GM12892 (cell line): ENCODE measurements around the gene ZNF407.

Source experiments
- DNase-seq: peaks from one replicate; pipeline ENCODE4 v3.0.0; 2011; ENCODE audit not compliant: insufficient read length
- FAIRE-seq: peaks from 2 replicates; lab custom pipeline; 2011; peaks lifted over from hg19 to GRCh38; lab: Jason Lieb, UNC
- POLR2A ChIP-seq: IDR thresholded peaks from 2 replicates; pipeline ENCODE4 v1.6.1; 2011; ENCODE audit warnings: low read depth, low read length, control low read depth
- POLR2AphosphoS5 ChIP-seq: IDR thresholded peaks from 2 replicates; pipeline ENCODE4 v1.6.1; 2011; ENCODE audit warnings: low read depth, low read length, control low read depth
- TAF1 ChIP-seq: IDR thresholded peaks from 2 replicates; pipeline ENCODE4 v1.6.1; 2011; ENCODE audit warnings: low read depth, mild to moderate bottlenecking, control low read depth, low read length, borderline replicate concordance

Gene ZNF407

GRCh38 chr18:74590671-74591070 is 7.0 kb upstream of the ZNF407 start:
- FAIRE-seq = no peak
- DNase-seq = no peak
- no peak for TF ChIP-seq TAF1
- no peak for TF ChIP-seq POLR2A
- TF ChIP-seq POLR2AphosphoS5 = no peak

- DNase-seq = no peak
- TF ChIP-seq POLR2A (no peak), POLR2AphosphoS5 (no peak), TAF1 (no peak)
- FAIRE-seq = no peak
These were observed 2.2 kb upstream of the ZNF407 start for GRCh38 chr18:74595431-74595830.

DNA sequence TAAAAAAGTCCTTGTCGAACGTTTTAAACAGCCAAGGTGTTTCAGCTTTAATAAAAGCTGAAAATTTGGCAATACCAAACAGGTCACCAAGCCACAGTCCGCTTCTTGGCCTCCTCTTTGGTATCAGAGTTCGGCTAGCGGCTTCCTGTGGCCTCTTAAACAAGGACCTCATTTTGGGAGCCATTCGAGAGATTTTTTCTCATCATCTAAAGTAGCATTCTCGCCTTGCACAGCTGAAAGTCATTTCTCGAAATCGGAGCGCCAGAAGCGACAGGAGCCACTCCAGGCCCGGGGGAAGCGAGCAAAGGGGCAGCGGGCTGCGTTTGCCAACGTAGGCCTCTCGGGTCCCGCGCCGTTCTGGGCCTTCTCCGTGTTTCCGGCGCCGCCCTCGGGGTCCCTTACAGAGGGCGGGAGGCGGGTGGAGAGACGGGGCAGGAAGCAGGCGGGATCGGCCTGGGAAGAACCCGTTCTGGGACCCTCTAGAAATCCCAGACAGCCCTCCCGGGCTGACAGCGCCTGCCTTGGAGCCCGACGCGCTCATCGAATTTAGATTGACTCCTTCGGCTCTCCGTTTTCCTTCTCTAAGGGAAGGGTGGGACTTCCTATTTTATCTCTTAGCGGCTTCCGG is 522 bp upstream of the ZNF407 start:
- FAIRE-seq (peak; percentile 64), DNase-seq (peak; percentile 27)
- TF ChIP-seq POLR2A (peak; percentile 52; the same call in 1 of the 2 replicates), POLR2AphosphoS5 (0 out of 2 replicates have a peak, but pooled peaks have one; percentile 69), TAF1 (no peak)

DNA sequence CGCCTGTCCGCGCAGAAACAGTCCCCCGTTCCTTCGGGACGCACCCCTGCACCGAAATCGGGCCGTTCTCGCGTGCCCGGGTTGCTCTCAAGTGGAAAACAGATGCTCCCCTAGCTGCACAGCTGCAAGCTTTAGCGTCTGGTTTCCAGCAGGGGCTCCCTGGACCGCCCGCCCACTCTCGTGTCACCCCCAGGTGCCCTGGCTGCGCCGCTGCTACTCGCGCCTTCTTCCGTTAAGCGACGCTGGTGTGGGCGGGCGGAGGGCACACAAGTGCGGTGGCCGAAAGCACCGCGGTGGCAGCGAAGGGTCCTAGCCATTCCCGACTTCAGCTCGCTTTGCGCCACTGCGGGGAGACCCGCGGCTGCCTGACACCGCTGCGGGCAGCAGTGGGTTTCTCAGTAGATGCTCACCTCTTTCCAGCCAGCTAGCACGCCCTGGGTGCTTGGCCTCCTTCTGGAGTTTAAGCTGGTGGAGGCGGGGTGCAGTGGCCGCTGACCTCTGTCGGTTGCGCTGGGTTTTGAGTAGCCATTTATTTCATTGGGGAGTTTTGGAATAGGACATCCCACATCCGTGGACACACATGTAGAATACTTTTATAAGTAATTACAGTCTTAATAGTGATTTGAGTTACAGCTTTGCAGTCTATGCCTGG is 806 bp downstream of the ZNF407 start:
- TF ChIP-seq POLR2A = no peak; the same call in none of the 2 replicates
- no peak for TF ChIP-seq POLR2AphosphoS5
- no peak for TF ChIP-seq TAF1
- DNase-seq (peak; percentile 55), FAIRE-seq (no peak)

DNA sequence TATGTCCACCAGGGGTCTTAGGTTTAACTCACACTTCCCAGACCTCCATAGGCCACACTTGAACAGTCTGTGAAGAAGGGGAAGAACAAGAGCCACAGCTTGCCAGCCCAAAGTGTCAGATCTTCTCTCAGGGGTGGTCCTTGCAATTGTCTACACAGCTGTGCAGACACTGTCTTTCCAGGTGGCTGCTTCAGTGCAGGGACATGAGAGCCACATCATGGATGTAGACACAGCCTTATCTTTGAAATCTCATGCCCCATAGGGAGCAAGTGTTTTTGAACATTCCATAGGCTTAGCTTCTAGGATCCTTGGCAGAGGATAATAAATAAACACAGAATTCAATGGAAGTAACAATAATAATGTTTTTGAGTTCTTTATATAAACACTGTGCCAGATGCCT is 6.7 kb downstream of the ZNF407 start:
- TF ChIP-seq POLR2AphosphoS5 (no peak), TAF1 (no peak), POLR2A (no peak)
- FAIRE-seq = no peak
- no peak for DNase-seq

DNA sequence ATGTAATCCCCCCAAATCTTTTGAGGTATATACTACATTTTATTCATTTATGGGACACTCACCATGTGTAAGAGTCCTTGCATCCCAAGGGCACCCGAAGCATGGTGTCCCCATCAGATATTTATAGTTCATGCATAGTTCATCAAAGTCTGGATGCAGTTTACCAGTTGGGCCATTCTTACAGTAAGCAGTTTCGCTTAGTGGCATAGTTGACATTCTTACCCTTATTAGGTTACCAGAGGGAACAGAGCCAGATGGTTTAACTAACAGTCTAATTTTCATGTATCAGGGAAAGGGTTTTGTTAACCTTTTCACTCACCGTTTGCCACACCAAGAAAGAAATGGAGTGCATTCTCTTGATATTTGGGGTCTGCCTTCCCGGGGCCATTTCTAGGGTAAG is 7.1 kb downstream of the ZNF407 start:
- TF ChIP-seq TAF1 = no peak
- TF ChIP-seq POLR2AphosphoS5 = no peak
- TF ChIP-seq POLR2A = no peak
- no peak for DNase-seq
- FAIRE-seq = no peak

GRCh38 chr18:74608681-74609080 is 11.0 kb downstream of the ZNF407 start:
- DNase-seq (no peak), FAIRE-seq (no peak)
- no peak for TF ChIP-seq TAF1
- TF ChIP-seq POLR2A = no peak
- no peak for TF ChIP-seq POLR2AphosphoS5

DNA sequence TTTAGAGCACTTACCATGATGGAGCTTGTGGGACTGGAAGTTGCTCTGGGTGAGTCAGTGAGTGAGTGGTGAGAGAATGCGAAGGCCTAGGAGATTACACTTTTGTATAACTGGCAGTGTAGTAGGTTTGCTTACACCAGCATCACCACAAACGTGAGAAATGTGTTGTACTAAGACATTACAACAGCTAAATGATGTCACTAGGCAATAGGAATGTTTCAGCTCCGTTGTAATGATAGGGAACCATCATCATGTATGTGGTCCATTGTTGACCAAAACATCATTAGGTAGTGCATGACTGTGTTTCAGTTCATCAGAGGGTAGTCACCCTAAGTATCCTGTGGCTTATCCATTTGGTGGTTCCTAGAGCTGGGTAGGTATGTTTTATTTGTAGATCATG is 11.9 kb downstream of the ZNF407 start:
- TF ChIP-seq TAF1 = no peak
- no peak for TF ChIP-seq POLR2AphosphoS5
- TF ChIP-seq POLR2A = no peak
- no peak for FAIRE-seq
- DNase-seq = no peak

DNA sequence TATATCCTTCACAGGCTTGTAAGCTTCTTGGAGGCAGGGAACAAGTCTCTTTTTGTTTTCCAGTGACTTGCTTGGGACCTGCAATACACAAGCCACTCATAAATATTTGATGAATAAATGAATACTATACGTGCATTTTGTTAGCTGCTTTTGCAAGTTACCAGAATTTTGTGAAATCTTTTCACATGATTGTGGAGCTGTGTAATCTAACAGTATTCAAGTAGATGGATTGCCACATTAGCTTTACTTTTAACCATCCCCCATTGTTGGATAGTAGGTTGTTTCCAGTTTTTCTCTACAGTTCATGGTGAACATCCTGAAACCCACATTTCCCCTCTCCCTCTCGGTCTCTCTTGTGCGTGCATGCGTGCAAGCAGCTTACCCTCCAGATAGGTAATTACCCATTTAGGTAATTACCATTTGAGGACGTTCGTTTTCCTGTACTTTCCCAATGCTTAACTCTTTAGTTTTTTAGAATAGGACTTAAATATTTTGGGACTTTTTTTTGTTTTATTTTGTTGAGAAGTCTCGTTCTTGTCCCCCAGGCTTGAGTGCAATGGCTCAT is 12.5 kb downstream of the ZNF407 start:
- FAIRE-seq (no peak), DNase-seq (no peak)
- TF ChIP-seq TAF1 (no peak), POLR2AphosphoS5 (no peak), POLR2A (no peak)

DNA sequence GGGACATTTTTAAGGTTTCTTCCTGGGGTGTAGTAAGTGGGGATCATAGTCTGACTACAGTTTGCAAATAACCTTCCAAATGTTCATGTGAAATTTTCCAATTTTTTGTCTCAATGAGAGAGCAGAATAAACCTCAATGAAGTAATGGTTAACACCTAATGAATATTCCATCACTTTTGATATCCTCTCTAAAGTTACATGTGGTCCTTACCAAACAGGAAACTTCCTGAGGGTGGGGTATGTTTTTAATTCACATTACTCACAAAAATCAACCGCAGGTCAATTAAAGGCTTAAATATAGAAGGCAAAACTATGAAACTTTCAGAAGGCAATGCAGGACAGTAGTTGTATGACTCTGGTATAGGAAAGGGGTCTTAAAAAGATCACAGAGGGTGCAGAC is 13.2 kb downstream of the ZNF407 start:
- DNase-seq = no peak
- no peak for FAIRE-seq
- TF ChIP-seq POLR2AphosphoS5 = no peak
- TF ChIP-seq POLR2A = no peak
- no peak for TF ChIP-seq TAF1

- DNase-seq (no peak), FAIRE-seq (no peak)
- no peak for TF ChIP-seq POLR2AphosphoS5
- no peak for TF ChIP-seq TAF1
- no peak for TF ChIP-seq POLR2A
These were observed 14.1 kb downstream of the ZNF407 start for GRCh38 chr18:74611765-74612164.

GRCh38 chr18:74613381-74613780 is 15.7 kb downstream of the ZNF407 start:
- FAIRE-seq (no peak), DNase-seq (no peak)
- TF ChIP-seq TAF1 = no peak
- TF ChIP-seq POLR2A = no peak
- no peak for TF ChIP-seq POLR2AphosphoS5
